HG03139 (cell line): ENCODE results near the gene POLR1G.
"Not testable (repeated sequence)": the region's sequence is repeated elsewhere in the genome, so short reads cannot be mapped to it uniquely, and the experiment has no call there.

Experiments used
- ATAC-seq: cut with Tn5 transposase; IDR thresholded peaks from one replicate; pipeline ENCODE4 v1.9.1; 2021; ENCODE audit not compliant: unreplicated experiment

Gene POLR1G

DNA sequence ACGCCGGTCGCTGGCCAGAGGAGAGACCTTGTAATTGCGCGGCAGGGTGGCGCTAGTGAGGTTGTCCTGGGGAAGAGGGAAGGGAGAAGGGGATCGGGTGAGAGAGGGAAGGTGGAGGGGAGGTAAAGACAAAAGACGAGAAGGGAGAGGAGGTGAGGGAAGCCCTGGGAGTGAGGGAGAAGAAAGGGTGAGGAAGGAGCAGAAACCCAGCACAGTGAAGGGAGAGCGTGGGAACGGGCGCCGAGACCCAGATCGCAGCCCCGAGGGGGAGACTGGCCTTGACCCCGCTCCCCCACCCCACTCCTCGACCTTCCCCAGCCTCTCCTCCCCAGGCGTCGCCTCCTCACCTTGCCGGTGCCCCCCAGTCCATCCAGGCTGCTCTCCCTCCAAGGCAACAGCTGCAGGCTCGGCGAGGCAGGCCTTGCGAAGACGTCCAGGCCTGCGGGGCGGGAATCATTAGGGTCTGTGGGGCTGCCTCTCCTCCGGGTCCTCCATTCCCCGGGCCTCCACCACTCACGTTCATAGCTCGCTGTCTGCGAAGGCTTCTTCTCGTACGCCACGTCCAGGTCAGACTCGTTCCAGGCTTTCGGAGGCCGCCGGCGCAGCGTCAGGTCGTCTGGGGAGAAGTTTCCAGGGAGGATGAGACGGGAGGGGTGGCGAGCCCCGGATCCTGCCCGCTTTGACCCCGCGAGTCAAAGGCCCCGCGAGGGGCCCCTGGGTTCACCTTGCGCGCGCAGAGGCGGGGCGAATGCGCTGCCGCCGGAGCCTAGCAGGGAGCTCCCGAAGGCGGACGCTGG lies 10.4 kb upstream of the POLR1G start:
- ATAC-seq, result no peak

DNA sequence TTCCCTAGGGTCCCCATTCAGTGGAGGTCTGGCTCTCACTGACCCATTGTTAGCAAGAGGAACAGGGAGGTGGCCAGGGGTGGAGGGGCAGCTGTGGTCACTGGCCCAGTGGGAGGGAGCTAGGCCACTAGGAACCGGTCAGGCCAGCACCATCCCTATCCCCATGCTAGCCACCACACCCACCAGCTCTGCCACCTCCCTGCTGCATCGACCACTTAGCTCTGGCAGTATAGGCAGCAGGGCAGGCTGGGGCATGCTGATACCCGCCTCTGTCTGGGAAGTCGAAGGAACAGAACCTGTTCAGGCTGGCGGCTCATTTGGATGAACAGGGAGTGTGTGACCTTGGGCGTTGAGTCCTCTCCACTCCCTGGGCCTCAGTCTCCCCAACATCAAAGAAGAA lies 6.3 kb upstream of the POLR1G start:
- ATAC-seq, result no peak

DNA sequence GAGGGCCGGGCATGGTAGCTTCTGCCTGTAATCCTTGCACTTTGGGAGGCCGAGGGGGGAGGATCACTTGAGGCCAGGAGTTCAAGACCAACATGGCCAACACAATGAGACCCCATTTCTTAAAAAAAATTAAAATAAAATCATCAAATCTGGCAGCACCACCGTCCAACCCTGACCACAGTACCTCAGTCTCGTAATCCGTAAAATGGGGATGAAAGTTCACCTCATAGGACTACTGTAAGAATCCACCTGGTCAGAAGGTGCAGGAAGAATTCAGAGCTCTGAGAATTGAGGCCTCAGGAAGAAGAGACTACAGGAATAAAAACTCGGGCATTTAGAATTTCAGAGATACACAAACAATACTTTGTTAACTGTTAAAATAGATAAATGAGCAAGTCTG lies 4.6 kb upstream of the POLR1G start:
- no peak for ATAC-seq

DNA sequence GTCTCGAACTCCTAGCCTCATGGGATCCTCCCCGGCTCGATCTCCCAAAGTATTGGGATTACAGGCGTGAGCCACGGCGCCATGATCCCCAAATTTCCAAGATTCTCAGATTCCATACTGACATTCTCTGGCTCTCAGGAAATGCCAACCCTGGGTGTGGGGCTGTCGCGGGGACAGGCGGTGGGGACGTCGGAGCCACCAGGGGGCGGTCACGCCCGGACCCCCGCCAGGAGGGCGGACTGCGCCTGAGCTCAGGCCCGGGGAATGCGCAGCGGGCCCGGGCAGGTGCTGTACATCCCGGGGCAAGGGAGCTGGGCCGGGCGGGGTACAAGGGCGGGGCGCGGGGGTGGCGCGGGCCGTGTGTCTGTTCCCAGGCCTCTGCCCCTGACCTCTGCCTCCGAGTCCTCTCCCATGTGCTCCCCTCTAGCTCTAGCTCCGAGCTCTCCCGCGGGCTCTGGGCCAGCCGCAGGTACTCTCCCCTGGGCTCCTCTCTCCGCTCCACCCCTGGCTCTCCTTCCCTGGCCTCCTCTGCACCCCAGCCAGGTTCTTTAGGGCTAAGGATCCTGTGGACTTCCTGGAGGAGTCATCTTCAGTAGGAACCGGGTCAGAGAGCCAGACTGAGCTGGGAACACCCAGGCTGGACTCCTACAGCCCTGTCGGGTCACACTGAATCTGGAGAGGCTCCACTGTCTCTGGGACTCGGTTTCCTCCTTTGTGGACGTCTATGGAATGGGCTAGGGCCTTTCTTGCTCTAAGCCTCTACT lies 4.0 kb upstream of the POLR1G start:
- no peak for ATAC-seq

DNA sequence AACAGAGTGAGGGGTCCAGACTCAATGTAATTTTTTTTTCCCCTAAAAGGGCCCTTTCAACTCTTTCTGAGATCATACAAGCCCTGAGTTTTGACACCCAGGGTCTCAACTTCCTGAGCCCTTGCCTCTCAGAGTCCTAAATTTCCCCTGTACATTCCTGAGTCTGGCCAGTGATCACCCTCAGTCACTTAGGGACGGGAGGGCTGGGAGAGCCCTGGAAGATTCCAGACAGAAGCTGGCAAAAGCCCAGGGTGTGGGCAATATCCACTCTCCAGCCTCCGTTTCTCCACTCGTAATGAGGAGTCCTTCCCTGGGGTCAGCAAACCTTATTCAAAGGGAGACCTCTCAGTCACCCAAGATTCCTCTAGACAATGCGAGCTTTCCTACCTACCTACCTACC lies 3.2 kb upstream of the POLR1G start:
- no peak for ATAC-seq

DNA sequence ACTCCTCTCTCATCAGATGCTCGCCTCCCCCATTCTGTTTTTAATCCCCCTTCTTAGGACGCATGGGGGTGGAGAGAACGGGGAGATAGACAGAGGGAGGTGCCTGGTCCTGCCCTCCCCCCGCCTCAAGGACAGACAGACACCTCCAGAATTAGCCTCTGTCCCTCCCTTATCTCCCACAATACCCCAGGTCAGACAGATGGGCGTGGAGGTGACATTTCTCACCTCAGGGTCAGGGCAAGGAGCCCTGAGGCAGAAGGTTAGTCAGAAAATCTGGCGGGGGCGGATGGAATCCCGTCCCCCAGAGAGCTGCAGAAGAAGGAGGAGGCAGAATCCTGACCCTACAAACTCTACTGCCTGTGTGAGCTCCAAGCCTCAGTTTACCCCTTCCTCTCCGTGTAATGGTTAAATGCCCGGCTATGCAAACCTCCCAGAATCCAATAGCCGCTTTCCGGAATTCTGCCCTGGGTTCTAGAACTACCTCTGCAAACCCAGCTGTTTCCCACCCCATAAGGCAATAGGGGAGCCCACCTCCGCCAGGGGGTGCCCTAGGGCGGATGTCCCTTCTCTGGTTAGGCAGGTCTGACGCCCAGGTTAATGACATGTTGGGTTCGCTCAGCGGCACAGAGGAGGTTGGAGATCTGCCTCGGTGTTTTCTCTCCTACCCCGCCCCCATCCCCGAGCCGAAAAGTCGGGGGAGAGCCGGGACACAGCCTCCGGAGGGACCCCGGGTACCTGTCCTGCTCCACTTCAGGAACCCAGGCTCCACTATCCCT lies 2.5 kb upstream of the POLR1G start:
- ATAC-seq, result no peak

DNA sequence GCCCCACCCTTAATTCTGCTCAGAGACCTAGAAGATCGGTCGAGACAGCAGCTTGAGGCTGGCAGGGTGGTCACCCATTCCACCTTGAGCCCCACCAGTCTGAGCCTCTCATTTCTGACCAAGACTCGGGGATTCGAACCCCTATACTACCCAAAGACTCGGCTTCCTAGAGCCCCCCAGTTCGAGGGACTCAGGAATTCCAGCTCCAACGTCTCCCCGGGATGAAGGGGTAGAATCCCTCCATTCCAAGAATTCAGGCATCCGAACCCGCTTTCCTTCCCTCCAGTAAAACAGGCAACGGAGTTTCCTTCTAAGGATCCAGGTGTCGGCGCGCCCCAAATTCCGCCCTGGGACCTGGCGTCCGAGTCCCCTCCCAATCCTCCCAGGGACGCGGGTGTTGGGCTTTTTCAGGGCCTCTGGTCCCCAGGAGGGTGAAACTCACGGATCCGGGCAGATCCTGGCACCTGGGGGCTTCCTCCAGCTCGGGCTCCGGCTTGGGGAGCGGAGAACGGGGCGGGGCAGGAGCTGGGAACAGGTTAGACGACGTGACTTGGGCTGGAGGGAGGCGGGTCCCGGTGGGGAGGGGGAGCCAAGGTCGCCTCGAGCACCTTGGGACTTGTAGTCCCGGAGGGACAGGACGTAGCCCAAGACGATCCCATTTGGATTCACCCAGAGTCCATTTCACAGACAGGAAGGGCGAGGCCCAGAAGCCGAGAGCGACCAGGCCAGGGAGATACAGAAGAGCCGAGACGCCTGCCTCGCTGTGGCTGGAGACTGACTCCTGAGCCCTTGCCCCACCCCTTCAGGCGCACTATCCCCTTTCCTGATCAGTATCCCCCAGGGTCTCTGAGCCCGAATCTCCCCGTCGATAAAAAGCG lies 1.6 kb upstream of the POLR1G start, which contains the start of gene PPP1R13L:
Gene PPP1R13L, minus strand, starts transcription at position 513 of the 878 bp plus-strand sequence. CDS start 6,751 bp downstream, outside the sequence.
- ATAC-seq, result no peak

DNA sequence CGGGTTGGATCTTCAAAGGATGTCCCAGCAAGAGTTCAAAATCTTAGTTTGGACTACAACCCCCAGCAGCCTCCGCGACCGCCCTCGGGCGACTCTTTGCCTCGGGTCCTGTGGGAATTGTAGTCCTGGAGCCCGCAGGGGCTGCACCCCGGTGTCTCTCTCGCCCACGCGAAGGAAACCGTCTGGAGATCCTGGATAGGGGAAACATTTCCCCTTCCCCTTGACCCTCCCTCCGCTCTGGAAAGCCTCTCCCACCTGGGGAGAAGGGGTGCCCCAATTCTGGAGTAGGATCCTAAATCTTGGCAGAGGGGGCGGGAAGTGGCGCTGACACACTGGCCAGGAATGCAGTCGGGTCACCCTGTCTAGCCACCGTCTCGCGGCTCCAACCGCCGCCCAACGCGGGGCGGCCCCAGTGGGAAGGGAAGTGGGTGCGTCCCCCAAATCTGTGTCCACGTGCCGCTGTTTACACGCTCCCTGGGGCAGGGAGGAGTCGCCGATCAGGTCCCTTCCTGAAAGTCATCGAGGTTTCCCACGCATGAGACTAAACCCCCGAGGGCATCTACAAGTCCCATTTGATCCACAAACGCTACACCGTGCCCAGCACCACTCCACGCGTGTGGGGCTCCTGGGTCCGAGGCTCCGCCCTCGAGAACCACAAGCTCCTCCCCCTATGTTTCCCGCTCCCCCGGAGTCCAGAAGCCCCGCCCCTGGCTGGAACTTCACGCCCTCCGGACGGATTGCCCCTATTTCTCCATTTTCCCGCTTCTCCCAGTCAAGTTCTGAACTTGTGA lies 814 bp upstream of the POLR1G start:
- peak; percentile 39 for ATAC-seq

DNA sequence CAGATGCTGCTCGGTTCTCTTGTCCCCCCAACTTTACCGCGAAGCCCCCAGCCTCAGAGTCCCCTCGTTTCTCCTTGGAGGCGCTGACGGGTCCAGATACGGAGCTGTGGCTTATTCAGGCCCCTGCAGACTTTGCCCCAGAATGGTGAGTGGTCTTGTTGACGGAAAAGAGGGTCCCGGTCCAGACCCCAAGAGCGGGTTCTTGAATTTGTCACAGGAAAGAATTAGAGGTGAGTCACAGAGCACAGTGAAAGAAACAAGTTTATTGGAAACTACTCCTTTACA lies 589 bp downstream of the POLR1G start:
- no peak for ATAC-seq

DNA sequence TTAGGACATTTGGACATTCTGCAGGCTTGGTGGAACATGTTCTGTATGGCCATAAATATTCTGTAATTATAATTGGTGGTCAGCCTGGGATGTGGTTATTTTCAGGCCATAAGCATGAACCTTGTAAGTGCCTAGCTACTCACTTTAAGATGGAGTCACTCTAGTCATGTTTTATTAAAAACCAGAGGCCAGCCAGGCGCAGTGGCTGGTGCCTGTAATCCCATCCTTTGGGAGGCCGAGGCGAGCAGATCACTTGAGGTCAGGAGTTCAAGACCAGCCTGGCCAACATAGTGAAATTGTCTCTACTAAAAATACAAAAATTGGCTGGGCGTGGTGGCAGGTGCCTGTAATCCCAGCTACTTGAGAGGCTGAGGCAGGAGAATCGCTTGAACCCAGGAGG lies 1.1 kb downstream of the POLR1G start:
- ATAC-seq, result not testable (repeated sequence)

DNA sequence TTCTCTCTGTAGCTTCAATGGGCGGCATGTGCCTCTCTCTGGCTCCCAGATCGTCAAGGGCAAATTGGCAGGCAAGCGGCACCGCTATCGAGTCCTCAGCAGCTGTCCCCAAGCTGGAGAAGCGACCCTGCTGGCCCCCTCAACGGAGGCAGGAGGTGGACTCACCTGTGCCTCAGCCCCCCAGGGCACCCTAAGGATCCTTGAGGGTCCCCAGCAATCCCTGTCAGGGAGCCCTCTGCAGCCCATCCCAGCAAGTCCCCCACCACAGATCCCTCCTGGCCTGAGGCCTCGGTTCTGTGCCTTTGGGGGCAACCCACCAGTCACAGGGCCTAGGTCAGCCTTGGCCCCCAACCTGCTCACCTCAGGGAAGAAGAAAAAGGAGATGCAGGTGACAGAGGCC lies 1.7 kb downstream of the POLR1G start:
- ATAC-seq, result no peak

DNA sequence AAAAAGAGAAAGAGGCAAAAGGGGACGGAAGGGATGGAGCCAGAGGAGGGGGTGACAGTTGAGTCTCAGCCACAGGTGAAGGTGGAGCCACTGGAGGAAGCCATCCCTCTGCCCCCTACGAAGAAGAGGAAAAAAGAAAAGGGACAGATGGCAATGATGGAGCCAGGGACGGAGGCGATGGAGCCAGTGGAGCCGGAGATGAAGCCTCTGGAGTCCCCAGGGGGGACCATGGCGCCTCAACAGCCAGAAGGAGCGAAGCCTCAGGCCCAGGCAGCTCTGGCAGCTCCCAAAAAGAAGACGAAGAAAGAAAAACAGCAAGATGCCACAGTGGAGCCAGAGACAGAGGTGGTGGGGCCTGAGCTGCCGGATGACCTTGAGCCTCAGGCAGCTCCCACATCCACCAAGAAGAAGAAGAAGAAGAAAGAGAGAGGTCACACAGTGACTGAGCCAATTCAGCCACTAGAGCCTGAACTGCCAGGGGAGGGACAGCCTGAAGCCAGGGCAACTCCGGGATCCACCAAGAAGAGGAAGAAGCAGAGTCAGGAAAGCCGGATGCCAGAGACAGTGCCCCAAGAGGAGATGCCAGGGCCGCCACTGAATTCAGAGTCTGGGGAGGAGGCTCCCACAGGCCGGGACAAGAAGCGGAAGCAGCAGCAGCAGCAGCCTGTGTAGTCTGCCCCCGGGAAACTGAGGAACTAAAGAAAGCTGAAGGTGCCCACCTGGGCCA lies 2.5 kb downstream of the POLR1G start:
- ATAC-seq, result no peak

DNA sequence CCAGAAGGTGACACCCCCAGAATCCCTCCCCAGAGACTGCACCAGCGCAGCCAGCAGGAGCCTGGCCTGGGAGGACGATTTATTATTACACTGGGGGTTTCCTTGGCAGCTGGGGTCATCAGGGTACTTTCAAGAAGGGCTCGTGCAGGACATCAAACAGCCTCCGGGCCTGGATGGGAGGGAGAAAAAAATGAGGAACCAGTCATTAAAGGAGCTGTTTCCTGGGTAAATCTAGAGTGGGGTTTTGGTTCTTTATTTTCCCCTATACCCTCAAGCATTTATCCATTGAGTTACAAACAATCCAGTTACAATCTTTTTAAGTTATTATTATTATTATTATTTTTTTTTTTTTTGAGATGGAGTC lies 3.1 kb downstream of the POLR1G start:
- ATAC-seq, result no peak

DNA sequence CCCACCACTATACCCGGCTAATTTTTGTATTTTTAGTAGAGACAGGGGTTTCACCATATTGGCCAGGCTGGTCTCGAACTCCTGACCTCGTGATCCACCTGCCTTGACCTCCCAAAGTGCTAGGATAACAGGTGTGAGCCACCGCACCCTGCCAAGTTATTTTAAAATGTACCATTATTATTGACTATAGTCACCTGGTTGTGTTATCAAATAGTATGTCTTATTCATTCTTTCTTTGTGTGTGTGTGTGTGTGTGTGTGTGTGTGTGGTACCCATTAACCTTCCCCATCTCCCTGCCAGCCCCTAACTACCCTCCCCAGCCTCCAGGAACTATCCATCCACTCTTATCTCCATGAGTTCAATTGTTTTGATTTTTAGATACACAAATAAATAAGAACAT lies 3.9 kb downstream of the POLR1G start:
- not testable (repeated sequence) for ATAC-seq

DNA sequence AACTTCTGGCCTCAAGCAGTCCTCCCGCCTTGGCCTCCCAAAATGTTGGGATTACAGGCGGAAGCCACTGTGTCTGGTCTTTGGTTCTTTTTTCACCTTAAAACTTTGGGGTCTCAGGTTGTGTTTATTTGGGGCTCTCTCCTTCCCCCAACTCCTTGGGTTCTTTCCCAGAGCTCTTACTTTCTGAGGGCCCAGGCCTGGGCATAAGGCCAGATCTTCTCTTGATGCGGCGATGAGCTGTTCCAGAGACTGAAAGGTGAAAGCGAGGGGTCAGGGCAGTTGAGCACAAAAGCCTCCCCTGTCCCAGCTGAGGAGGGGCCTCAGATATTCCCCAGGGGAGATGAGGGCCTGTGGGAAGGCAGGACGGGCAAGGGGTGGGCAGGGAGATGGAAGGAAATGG lies 7.1 kb downstream of the POLR1G start:
- no peak for ATAC-seq

DNA sequence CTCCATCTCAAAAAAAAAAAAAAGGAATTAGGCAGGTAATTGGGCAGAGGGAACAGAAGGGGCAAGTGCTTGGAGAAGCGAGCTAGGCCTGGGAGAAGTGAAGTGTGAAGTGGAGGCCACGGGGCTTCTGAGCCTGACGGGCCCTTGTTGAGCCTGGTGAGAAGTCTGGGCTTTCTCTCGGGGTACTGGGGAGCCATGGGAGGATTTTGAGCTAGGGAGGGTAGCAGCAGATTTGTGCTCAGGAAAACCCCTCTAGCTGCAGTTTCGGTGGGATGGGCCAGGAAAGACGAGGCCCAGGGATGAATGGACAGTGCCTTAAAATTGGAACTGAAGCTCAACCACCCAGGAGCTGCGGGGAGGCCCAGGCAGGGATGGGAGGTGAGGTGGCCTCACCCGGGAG lies 8.0 kb downstream of the POLR1G start:
- no peak for ATAC-seq

DNA sequence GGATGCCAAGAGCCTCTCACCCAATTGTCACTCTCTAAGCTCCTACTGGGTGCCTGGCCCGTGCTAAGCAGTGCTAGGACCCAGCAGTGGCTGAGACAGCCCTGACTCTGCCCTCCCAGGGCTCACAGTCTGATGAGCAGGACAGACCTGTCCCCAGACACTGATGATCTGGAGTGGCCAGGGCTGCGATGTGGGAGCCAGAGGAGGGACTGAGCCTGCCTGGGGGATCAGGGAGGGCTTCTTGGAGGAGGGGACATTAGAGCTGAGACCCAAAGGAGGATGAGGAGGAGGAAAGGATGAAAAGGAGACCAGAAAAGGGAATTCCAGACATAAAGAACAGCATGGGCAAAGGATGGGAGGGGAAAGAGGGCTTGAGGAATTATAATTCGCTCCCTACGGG lies 10.7 kb downstream of the POLR1G start:
- no peak for ATAC-seq

DNA sequence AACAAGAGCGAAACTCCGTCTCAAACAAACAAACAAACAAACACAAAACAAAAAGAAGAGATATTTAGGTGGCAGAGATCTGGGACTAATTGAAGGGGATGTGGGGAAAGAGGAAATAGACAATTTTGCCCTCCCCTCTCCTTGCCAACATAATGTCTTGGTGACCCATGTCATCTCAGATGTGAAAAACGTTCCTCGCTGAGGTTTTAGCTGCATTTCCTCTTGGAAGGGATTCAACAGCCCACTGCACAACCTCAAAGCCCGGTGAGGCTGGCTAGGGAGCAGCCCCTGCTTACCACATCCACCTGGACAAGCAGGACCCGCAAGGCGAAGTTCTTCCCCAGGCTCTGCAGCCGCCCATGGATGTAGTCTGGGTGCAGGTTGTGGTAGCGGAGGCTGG lies 12.4 kb downstream of the POLR1G start:
- ATAC-seq, result no peak

DNA sequence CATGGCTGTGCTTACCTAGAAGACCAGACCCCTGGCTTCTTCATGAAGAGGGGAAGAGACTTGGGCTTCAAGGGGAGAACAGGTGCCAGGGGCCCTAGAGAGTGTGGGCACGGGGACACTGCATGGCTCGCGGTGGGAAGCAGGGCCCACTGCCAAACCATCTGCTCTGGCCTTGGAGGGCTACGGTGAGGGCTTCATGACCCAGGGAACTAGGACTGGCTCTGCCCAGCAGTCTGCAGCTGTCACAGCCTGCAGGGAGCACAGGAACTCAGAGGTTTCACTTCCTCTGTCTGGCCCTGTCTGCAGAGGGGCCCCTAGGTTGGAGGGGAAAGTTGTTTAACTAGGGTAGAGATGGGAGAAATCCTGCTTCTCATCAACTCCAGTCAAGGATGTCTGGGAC lies 13.0 kb downstream of the POLR1G start:
- no peak for ATAC-seq

DNA sequence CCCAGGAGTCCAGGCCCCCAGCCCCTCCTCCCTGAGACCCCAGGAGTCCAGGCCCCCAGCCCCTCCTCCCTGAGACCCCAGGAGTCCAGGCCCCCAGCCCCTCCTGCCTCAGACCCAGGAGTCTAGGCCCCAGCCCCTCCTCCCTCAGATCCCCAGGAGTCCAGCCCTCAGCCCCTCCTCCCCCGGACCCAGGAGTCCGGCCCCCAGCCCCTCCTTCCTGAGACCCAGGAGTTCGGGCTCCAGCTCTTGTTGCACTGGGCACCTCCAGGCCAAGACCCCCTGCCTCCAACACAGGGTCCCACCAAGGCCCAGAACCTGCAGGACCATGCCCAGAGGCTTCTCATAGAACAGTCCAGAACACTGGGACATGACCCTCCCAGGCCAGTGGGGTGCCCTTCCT lies 13.5 kb downstream of the POLR1G start:
- no peak for ATAC-seq
